Upper lobe of right lung (tissue), 1 donor: Measurements from ENCODE around the gene ZNF180. TPM values are rescaled to one million over a fixed set of nuclear protein-coding genes. Genes with fewer than 3 reads are reported as not detected.

Source experiments
- ATAC-seq: fragments of 200-7000 bp; cut with Tn5 transposase; one replicate; pipeline ENCODE4 v1.9.1; 2020; ENCODE audit warnings: mild to moderate bottlenecking, moderate library complexity
- DNase-seq: peaks from one replicate; pipeline ENCODE4 v3.0.0-alpha.2; 2020
- H3K27ac ChIP-seq: fragments of 200-600 bp; one replicate; pipeline ENCODE4 v1.8.0; 2022
- H3K27me3 ChIP-seq: fragments of 200-600 bp; one replicate; pipeline ENCODE4 v1.8.0; 2022; ENCODE audit warnings: mild to moderate bottlenecking
- H3K36me3 ChIP-seq: fragments of 200-600 bp; one replicate; pipeline ENCODE4 v1.8.0; 2022
- H3K4me1 ChIP-seq: fragments of 200-600 bp; one replicate; pipeline ENCODE4 v1.8.0; 2022
- H3K4me3 ChIP-seq: fragments of 200-600 bp; one replicate; pipeline ENCODE4 v1.8.0; 2022; ENCODE audit warnings: mild to moderate bottlenecking
- H3K9me3 ChIP-seq: fragments of 200-600 bp; one replicate; pipeline ENCODE4 v1.8.0; 2022
- CTCF ChIP-seq: fragments of 200-600 bp; IDR thresholded peaks from one replicate; pipeline ENCODE4 v1.8.0; 2022; ENCODE audit warnings: antibody characterized with exemption
- intact Hi-C: fragments of 100-400 bp; cut with DNase I; formaldehyde crosslinking; loops from one replicate; pipeline ENCODE4 v1.11.0; 2022
- long read RNA-seq: library from polyadenylated mRNA; unstranded; transcript quantifications from one replicate; pipeline ENCODE4 v2.0.0, GENCODE V29; 2021
- total RNA-seq: library from RNA; stranded (reverse); fragmentation: NEBNext Ultra II Directional; extraction: Animal tissue kit (Norgen Biotek cat#: 25700); gene quantifications from one replicate; pipeline ENCODE4 v1.2.1, GENCODE V29; 2021
- donor health status: DM: no; HTN: yes; CAD: no; lungs with severe emphysema.

The ZNF180 gene
- 9.6 TPM for total RNA-seq
- long read RNA-seq, full-length matches to known transcripts, result 6 of 9 reads
- long read RNA-seq, partial matches to known transcripts, result 1 of 9 reads
- long read RNA-seq, other reads (novel, unspliced or antisense), result 2 of 9 reads

DNA sequence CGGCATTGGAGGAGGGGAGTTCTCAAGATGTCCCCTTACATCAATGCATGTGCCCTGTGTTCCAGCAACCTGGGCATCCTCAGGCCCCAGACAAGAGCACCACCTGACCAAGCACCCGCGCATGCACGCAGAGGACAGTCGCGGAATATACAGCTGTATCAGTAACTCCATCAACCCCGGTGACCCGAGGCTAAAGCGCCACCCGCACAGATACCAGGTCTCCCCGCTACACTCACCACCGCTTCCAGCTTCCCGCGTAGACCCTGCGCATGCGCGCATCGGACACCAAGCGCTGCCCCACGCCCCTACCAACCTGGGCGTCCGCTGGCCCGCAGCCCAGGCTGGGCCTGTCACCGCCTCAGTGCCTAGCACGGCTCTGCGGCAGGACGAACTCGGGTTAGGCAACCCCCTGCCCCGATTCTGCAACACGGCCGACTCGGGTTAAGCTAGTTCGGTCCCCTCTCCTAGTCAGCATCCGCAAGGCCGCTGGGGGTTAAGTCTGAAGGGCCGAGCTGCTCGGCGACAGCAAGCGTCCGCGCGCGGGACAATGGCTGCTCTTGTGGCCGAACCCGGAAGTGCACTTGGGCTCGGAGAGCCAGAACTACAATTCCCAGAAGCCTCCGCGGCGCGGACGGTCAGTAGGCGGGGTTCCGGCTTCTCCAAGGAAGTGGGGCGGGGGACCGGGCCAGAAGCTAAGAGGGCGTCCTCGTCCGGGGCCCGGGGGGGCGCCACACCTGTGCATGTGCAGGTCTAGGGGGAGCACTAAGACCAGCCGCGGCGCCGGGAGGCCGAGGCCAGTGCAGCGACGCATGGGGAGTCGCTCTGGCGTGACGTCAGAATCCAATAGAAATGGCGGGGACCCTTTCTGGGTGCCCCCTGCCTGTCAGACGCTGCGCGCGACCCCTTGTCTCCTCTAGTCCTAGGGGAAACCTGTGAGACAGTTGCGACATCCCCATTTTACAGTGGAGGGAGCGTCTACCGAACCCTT, at the start of gene ZNF180:
ZNF180 (minus strand) TSS at position 561 of the 988 bp plus-strand sequence. CDS start 3,188 bp downstream, outside the sequence.
- peak; percentile 47 for TF ChIP-seq CTCF
- Histone ChIP-seq H3K4me3 (peak within 1 kb of the TSS; percentile 95), H3K4me1 (peaks cover 12% of the 10 kb centered on the region), H3K9me3 (peaks cover 14% of the 10 kb centered on the region), H3K36me3 (peaks cover 19% of the 10 kb centered on the region), H3K27me3 (no peaks in the 10 kb centered on the region), H3K27ac (peak within 1 kb of the TSS; percentile 93)
- ATAC-seq, result peak; percentile 97
- peak; percentile 97 for DNase-seq
- intact Hi-C loops, result no loop called here

- DNase-seq (no peak), ATAC-seq (no peak)
- no peaks in the 10 kb centered on the region for H3K4me1 ChIP-seq
- H3K27ac ChIP-seq, result no peak overlapping the region
- no peak for TF ChIP-seq CTCF
- H3K4me3 ChIP-seq, result no peak overlapping the region
- no peaks in the 10 kb centered on the region for H3K9me3 ChIP-seq
- H3K36me3 ChIP-seq, result no peaks in the 10 kb centered on the region
- intact Hi-C loops, result no loop called here
- peaks cover 4% of the 10 kb centered on the region for H3K27me3 ChIP-seq
These were observed 49.2 kb upstream of the ZNF180 start for GRCh38 chr19:44549507-44549906.

GRCh38 chr19:44548736-44549135, 48.4 kb upstream of the ZNF180 start:
- intact Hi-C loops, result no loop called here
- no peak for DNase-seq
- ATAC-seq, result no peak

DNA sequence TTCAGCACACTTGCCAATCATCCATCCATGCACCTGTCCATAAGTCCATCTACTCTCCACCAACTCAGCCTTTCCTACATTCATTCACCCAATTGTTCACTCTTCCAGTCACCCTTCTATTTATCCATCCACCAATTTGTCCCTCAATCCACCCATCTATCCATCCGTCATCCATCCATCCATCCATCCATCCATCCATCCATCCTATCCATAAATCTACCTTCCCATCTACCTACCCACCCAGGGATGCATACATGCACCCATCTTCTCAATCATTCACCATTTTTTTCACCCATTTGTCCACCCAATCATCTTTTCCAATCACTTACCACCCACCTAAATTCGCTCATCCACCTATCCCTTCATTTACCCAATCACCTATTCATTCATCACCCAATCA, 43.7 kb upstream of the ZNF180 start:
- H3K9me3 ChIP-seq, result no peaks in the 10 kb centered on the region
- ATAC-seq (no peak), DNase-seq (no peak)
- no peak overlapping the region for H3K4me3 ChIP-seq
- H3K4me1 ChIP-seq, result no peaks in the 10 kb centered on the region
- intact Hi-C loops, result no loop called here
- no peak for TF ChIP-seq CTCF
- H3K27me3 ChIP-seq, result peaks cover 4% of the 10 kb centered on the region
- H3K27ac ChIP-seq, result no peak overlapping the region
- H3K36me3 ChIP-seq, result no peaks in the 10 kb centered on the region

More at GRCh38 chr19:44548736-44549135, 48.4 kb upstream of the ZNF180 start:
- Histone ChIP-seq H3K36me3 (no peaks in the 10 kb centered on the region), H3K9me3 (no peaks in the 10 kb centered on the region), H3K27ac (no peak overlapping the region), H3K4me1 (no peaks in the 10 kb centered on the region), H3K4me3 (no peak overlapping the region), H3K27me3 (peaks cover 4% of the 10 kb centered on the region)
- no peak for TF ChIP-seq CTCF

- H3K4me3 ChIP-seq, result no peak overlapping the region
- no peak for DNase-seq
- no peak overlapping the region for H3K27ac ChIP-seq
- intact Hi-C loops, result no loop called here
- no peak for TF ChIP-seq CTCF
- H3K4me1 ChIP-seq, result no peaks in the 10 kb centered on the region
- no peaks in the 10 kb centered on the region for H3K9me3 ChIP-seq
- ATAC-seq, result no peak
- no peaks in the 10 kb centered on the region for H3K27me3 ChIP-seq
- H3K36me3 ChIP-seq, result no peaks in the 10 kb centered on the region
These were observed 42.3 kb upstream of the ZNF180 start for GRCh38 chr19:44542671-44543070.
